Loucy (cell line): ENCODE measurements around the gene FAM9B.

Experiments used
- H2AFZ ChIP-seq: fragments of 200-600 bp; sonication (generic); 2 replicates; pipeline ENCODE4 v1.6.0; 2016; ENCODE audit warnings: antibody characterized with exemption, mild to moderate bottlenecking, low read length, moderate library complexity
- H3F3A ChIP-seq: fragments of 200-600 bp; 2 replicates; pipeline ENCODE4 v1.6.0; 2016; ENCODE audit warnings: antibody characterized with exemption, low read depth, mild to moderate bottlenecking
- H3K27me3 ChIP-seq: fragments of 200-600 bp; sonication (generic); 2 replicates; pipeline ENCODE4 v1.6.1; 2014; ENCODE audit warnings: low read length, mild to moderate bottlenecking; ENCODE audit not compliant: insufficient read depth, poor library complexity, severe bottlenecking
- H3K36me3 ChIP-seq: fragments of 200-600 bp; sonication (generic); 2 replicates; pipeline ENCODE4 v1.6.1; 2016; ENCODE audit warnings: low read length; ENCODE audit not compliant: insufficient read depth
- H3K4me1 ChIP-seq: fragments of 200-600 bp; sonication (generic); 2 replicates; pipeline ENCODE4 v1.5.1; 2014; ENCODE audit warnings: low read length, mild to moderate bottlenecking; ENCODE audit not compliant: insufficient read depth, poor library complexity, severe bottlenecking
- H3K4me2 ChIP-seq: fragments of 200-600 bp; sonication (generic); 2 replicates; pipeline ENCODE4 v1.6.0; 2014; ENCODE audit warnings: antibody characterized with exemption, low read length, low read depth, mild to moderate bottlenecking; ENCODE audit not compliant: poor library complexity, severe bottlenecking
- H3K4me3 ChIP-seq: fragments of 200-600 bp; sonication (generic); 2 replicates; pipeline ENCODE4 v1.5.1; 2014; ENCODE audit warnings: low read length, mild to moderate bottlenecking, mixed read lengths; ENCODE audit not compliant: poor library complexity, severe bottlenecking
- H3K79me2 ChIP-seq: fragments of 200-600 bp; sonication (generic); 2 replicates; pipeline ENCODE4 v1.6.1; 2014; ENCODE audit warnings: low read length; ENCODE audit not compliant: insufficient read depth
- H3K9ac ChIP-seq: fragments of 200-600 bp; sonication (generic); 2 replicates; pipeline ENCODE4 v1.6.0; 2014; ENCODE audit warnings: mild to moderate bottlenecking, low read depth, low read length, moderate library complexity; ENCODE audit not compliant: poor library complexity, severe bottlenecking
- H3K9me2 ChIP-seq: fragments of 200-600 bp; sonication (generic); replicated peaks from 2 replicates; pipeline ENCODE4 v1.6.1; 2016; ENCODE audit warnings: low read depth, low read length, mixed read lengths
- H3K9me3 ChIP-seq: fragments of 200-600 bp; sonication (generic); 2 replicates; pipeline ENCODE4 v1.6.1; 2014; ENCODE audit warnings: mild to moderate bottlenecking, antibody characterized with exemption, low read length, low read depth; ENCODE audit not compliant: insufficient read depth
- H4K20me1 ChIP-seq: fragments of 200-600 bp; sonication (generic); 2 replicates; pipeline ENCODE4 v1.6.0; 2014; ENCODE audit warnings: antibody characterized with exemption, low read length, mild to moderate bottlenecking; ENCODE audit not compliant: insufficient read depth, poor library complexity, severe bottlenecking
- EZH2phosphoT487 ChIP-seq: fragments of 200-600 bp; IDR thresholded peaks from 2 replicates; pipeline ENCODE4 v1.6.1; 2018; ENCODE audit warnings: antibody characterized with exemption, mild to moderate bottlenecking, moderate library complexity, borderline replicate concordance
- TF ChIP-seq, protein P1 (sequence below): fragments of 200-600 bp; sonication (generic); conservative IDR thresholded peaks from 2 replicates; pipeline ENCODE4 v1.5.1; 2014; ENCODE audit warnings: mild to moderate bottlenecking, antibody characterized with exemption, low read length

Gene FAM9B

DNA sequence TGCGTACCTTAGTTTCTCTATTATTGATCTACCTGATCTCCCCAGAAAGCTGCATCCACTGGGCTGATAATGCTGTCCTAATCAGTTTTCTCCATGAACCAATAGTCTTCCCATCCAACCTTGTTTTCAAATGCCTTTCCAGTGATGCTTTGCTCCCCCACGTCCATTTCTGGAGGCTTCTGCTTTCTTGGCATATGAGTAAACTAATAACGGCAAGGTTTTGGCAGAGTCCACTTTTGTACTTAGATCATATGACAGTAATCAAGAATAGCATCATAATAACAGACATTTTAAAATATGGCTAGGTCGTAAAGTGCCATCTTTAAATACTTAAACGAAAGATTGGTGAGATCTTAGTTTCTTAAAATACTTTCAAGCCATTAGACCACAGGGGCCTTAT lies 38.4 kb upstream of the FAM9B start:
- Histone ChIP-seq H3K4me3 (no peak overlapping the region), H3K9ac (no peak overlapping the region), H3K9me2 (no peaks in the 10 kb centered on the region), H2AFZ (no peak overlapping the region), H3K9me3 (no peaks in the 10 kb centered on the region), H3K4me1 (no peaks in the 10 kb centered on the region), H4K20me1 (no peaks in the 10 kb centered on the region), H3K36me3 (no peaks in the 10 kb centered on the region), H3K27me3 (no peaks in the 10 kb centered on the region), H3K4me2 (no peak overlapping the region), H3K79me2 (no peaks in the 10 kb centered on the region), H3F3A (no peaks in the 10 kb centered on the region)
- TF ChIP-seq EZH2phosphoT487: no peak
- TF ChIP-seq, protein P1, sequence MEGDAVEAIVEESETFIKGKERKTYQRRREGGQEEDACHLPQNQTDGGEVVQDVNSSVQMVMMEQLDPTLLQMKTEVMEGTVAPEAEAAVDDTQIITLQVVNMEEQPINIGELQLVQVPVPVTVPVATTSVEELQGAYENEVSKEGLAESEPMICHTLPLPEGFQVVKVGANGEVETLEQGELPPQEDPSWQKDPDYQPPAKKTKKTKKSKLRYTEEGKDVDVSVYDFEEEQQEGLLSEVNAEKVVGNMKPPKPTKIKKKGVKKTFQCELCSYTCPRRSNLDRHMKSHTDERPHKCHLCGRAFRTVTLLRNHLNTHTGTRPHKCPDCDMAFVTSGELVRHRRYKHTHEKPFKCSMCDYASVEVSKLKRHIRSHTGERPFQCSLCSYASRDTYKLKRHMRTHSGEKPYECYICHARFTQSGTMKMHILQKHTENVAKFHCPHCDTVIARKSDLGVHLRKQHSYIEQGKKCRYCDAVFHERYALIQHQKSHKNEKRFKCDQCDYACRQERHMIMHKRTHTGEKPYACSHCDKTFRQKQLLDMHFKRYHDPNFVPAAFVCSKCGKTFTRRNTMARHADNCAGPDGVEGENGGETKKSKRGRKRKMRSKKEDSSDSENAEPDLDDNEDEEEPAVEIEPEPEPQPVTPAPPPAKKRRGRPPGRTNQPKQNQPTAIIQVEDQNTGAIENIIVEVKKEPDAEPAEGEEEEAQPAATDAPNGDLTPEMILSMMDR: no peak

DNA sequence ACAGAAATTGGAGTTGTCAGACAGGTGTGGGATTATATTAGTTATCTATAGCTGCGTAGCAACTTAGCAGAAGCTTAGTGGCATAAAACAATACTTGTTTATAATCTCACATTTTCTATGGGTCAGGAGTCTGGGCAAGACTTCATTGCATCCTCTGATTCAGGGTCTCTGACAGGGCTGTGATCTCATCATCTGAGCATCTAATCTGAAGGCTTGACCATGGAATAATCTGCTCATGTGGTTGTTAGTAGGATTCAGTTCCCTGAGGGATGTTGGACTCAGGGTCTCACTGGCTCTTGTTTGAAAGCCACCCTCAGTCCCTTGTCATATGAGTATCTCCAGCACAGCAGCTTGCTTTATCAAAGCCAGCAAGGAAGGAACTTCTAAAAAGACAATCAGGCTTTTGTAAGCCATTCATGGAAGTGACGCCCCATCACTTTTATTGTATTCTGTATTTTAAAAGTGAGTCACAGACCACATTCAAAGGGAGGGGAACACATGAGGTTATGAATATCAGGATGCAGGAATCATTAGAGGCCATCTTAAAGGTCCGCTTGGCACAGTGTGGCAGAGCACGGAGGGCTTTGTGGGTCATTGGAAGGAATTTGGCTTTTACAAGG lies 37.2 kb upstream of the FAM9B start:
- Histone ChIP-seq H3K4me1 (no peaks in the 10 kb centered on the region), H2AFZ (no peak overlapping the region), H3K4me2 (no peak overlapping the region), H3K9me3 (no peaks in the 10 kb centered on the region), H3K4me3 (no peak overlapping the region), H3F3A (no peaks in the 10 kb centered on the region), H3K36me3 (no peaks in the 10 kb centered on the region), H3K79me2 (no peaks in the 10 kb centered on the region), H4K20me1 (no peaks in the 10 kb centered on the region), H3K27me3 (no peaks in the 10 kb centered on the region), H3K9me2 (no peaks in the 10 kb centered on the region), H3K9ac (no peak overlapping the region)
- no peak for TF ChIP-seq EZH2phosphoT487
- TF ChIP-seq, protein P1: no peak

DNA sequence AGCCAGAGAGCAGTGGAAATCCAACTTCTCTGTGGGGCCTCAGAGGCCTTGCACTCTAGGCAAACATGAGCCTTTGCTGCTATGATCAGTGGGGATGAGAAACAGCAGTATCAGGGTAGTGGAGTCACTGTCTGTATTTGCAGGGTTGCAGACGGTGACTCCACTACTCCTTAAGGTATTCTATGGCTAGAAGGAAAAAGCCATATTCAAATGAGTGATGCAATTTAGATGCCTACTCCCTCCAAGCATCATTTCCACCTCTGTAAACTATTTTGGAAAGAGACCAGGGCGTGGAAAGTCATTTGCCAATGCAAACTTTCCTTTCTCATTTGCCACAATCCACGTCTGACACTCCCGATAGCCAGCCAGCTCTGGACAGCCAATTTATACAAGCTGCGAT lies 35.6 kb upstream of the FAM9B start:
- H3K9me3 ChIP-seq: no peaks in the 10 kb centered on the region
- TF ChIP-seq, protein P1: no peak
- TF ChIP-seq EZH2phosphoT487: no peak
- H3K79me2 ChIP-seq: no peaks in the 10 kb centered on the region
- no peaks in the 10 kb centered on the region for H3F3A ChIP-seq
- no peak overlapping the region for H3K4me2 ChIP-seq
- no peaks in the 10 kb centered on the region for H3K27me3 ChIP-seq
- no peak overlapping the region for H3K4me3 ChIP-seq
- H3K4me1 ChIP-seq: no peaks in the 10 kb centered on the region
- H2AFZ ChIP-seq: no peak overlapping the region
- H4K20me1 ChIP-seq: no peaks in the 10 kb centered on the region
- H3K9me2 ChIP-seq: no peaks in the 10 kb centered on the region
- H3K36me3 ChIP-seq: no peaks in the 10 kb centered on the region
- no peak overlapping the region for H3K9ac ChIP-seq
